Activated CD4-positive, CD25-positive, alpha-beta regulatory T cell treated with anti-CD3 and anti-CD28 coated beads, Interleukin-2, amount 50 U/mL, for 24 hours (primary cell): Measurements from ENCODE around the gene SRPK2.
"Not testable (repeated sequence)": the region's sequence is repeated elsewhere in the genome, so short reads cannot be mapped to it uniquely, and the experiment has no call there.

Experiments
- ATAC-seq, 2 donors: fragments of 150-1000 bp; cut with Tn5 transposase; one replicate each; pipeline ENCODE4 v1.10.0; 2021; ENCODE audit warnings: mild to moderate bottlenecking in 1 of 2, moderate library complexity in 1 of 2

SRPK2 gene

DNA sequence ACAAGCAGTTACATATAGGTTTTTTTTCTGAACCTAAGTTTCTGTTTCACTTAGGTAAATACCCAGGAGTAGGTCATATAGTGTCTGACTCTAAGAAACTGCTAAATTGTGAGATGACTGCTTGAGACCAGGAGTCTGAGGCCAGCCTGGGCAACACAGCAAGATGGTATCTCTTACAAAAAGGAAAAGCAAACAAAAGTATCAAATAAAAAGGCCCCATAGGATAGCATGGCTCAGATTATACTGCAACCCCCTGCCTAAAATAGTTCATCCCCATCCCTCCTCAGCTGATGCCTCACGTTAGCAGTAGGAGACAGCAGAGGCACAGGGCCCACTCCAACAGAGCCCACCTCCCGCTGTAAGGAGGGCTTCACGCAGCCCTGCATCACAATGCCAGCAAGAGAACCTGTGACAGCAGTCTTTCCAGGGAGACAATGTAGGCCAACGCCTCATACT lies 90.3 kb downstream of the SRPK2 start:
- peak; percentile 90 to 95 for ATAC-seq

DNA sequence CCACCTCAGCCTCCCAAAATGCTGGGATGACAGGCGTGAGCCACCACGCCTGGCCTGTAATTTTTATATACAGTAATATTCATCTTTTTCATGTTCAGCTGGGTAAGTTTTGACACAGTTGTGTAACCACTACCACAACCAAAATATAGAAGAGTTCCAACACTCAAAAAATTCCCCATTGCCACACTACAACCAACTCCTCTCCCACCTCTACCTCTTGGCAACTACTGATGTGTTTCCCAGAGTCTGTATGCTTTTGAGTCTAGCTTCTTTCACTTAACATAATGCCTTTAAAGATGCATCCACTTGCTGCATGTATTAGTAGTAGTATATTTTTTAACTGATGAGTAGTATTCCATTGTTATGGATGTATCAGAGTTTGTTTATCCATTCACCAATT lies 90.7 kb downstream of the SRPK2 start:
- peak; percentile 26 to 54 for ATAC-seq

DNA sequence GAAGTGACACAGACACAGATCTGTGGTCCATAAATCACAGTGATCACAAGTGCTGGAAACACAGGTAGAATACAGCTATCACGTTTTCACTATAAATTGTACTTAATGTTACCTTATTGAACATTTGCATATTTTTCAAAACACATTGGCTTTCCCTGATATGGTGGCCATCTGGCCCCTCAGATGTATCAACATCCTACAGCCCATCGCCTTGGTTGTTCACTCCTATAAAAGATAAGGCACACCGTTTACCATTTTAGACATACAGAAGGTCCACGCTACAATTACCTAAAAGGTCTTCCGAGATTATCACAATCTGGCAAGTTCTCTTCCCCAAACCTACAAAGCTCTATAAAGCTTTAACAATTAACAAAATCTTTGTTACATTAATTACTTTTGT lies 91.4 kb downstream of the SRPK2 start:
- ATAC-seq: no peak

DNA sequence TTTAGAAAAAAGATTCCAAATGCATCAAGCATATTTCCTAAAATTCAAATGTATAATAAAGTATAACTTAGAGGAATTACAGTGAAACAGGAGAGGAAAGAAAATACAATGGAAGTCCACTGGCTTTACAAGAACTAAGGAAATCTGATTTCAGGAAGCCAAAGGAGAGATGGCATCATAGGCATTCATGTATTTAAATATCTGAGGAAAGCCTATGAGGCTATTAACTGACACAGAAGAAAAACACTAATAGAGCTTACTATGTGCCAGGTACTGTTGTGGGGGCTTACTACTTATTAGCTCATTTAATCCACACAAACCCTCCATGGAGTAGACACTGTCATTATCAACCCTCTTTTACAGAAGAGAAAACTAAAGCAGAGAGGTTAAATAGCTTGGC lies 92.2 kb downstream of the SRPK2 start:
- no peak for ATAC-seq

DNA sequence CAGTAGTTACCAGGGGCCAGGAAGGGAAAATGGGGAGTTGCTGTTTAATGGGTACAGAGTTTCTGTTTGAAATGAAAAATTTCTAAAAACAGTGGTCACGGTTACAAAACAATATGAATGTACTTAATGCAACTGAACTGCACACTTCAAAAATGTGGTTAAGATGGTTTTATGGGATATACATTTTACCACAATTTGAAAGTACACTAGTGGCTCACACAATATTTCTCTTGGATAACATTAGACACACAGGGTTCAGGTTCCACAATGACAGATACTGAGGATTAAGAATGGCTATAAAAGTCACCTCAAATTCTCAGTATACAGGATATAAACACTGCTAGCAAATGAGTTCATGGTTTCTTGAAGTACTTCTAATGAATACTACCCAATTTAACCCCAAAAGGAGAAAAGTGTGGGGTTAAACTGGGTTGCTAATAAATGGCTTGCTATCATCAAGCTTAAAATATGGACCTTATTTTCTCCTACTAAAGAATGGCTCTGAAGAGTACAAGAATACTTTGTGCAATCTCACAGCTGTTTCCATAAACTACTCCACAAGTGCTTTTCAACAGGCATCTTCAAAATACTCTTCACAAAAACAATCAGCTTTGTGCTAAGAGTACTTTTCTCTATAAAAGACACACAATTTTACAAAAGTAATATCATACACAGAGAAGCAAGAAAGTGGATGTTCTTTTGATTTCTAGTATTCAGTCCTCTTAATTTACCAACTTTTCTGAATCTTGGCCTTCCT lies 92.9 kb downstream of the SRPK2 start:
- ATAC-seq: peak; percentile 18 to 22

DNA sequence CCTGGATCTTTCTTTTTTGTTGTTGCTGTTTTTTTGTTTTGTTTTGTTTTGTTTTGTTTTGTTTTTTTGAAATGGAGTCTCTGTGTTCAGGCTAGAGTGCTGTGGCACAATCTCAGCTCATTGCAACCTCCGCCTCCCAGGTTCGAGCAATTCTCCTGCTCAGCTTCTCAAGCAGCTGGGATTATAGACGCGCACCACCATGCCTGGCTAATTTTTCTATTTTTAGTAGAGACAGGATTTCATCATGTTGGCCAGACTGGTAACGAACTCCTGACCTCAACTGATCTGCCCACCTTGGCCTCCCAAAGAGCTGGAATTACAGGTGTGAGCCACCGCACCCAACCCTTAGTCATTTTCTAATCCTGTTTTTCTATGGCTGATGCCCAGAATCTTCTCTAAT lies 94.2 kb downstream of the SRPK2 start:
- not testable (repeated sequence) for ATAC-seq

DNA sequence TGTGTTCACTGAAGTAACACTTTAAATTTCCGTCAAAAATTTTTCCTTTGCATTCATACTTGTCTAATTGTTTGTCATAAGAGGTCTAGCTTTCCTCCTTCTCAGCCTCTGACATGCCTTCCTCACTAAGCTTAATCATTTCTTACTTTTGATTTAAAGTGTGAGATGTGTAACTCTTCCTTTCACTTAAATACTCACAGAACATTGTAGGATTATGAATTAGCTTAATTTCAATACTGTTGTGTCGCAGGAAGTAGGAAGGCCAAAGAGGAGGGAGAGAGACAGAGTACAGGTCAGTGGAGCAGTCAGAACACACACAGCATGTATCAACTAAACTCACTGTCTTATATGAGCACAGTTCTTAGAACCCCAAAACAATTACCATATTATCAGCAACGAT lies 99.0 kb downstream of the SRPK2 start:
- peak; percentile 89 to 92 for ATAC-seq

DNA sequence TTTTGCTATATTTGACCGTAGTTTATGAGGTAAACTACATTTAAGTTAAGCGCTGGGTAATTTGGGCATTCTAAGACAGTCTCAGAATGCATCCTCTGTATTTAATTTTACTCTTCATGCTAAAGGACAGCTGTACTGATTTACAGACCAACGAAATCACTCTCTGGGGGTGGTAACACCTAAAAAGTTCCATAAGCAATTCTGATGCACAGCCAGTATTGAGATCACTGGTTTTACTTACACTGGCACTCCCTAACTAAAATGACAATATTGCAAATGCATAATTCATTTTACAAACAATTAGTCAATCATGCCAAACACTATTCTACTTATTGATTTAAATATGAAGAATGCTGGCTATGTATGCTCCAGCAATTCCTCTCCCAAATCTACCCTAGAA lies 102.3 kb downstream of the SRPK2 start:
- no peak for ATAC-seq

DNA sequence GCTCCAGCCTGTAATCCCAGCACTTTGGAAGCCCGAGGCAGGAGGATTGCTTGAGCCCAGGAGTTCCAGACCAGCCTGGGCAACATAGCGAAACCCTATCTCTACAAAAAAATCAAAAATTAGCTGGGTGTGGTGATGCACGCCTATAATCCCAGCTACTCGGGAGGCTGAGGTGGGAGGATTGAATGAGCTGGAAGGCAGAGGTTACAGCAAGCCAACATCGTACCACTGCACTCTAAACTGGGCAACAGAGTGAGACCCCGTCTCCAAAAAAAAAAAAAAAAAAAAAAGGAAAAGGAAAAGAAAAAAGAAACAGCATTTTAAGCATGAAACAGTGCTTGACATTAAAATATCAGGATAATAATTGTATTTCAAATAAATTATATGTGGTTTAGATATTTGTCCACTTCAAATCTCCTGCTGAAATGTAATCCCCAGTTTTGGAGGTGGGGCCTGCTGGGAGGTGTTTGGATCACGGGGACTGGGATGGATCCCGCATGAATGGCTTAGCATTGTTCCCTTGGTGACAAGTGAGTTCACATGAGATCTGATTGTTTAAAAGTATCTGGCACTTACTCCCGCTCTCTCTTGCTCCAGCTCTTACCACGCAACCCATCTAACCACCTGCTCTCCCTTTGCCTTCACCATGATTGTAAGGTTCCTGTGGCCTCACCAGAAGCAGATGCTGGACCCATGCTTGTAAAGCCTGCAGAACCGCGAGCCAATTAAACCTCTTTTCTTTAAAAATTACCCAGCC lies 103.4 kb downstream of the SRPK2 start:
- ATAC-seq: no peak

DNA sequence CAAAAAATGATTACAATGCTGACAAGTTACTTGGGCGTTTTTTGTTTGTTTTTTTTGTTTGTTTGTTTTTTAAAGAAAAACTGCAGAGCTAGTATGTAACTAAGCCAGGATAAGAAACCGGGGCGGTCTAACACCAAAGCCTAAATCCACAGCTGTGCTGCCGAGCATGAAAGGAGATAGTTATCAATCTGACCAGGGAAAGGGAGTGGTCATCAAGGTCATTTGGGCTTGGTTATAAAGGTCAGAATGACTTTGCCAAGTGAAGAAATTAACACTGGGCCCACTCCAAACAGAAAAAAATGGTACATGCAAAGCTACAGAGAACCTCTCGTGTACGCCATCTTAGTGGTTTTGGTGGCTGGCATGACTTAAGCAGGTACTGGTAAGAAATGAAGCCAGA lies 104.7 kb downstream of the SRPK2 start:
- ATAC-seq: no peak

DNA sequence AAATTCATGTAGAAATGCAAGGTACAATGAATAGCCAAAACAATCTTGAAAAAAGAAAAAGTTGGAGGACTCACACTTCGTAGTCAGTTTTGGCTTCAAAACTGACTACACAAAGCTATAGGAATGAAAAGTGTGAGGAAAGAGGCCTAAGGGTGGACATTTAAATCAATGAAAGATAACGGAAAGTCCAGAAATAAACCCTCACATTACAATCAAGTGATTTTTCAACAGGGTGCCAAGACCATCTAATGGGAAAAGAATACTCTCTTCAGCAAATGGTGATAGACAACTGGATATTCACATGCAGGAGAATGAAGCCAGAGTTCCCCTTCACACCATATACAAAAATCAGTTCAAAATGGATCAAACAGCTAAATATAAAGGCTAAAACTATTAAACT lies 106.8 kb downstream of the SRPK2 start:
- ATAC-seq: no peak

DNA sequence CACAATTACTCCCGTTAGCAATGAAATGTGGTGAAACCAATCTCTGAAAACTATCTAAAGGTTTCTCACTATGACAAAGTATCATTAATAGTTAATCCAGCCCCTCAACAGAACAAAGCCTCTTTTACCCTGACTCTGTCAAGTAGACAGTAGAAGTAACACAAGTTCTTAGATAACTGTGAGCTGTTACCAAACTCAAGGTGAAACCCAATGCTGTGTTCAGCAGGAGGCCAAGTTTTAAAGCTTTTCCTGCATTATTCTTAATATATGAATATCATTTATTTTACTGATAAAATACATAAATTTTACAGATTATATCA lies 109.1 kb downstream of the SRPK2 start:
- no peak for ATAC-seq

DNA sequence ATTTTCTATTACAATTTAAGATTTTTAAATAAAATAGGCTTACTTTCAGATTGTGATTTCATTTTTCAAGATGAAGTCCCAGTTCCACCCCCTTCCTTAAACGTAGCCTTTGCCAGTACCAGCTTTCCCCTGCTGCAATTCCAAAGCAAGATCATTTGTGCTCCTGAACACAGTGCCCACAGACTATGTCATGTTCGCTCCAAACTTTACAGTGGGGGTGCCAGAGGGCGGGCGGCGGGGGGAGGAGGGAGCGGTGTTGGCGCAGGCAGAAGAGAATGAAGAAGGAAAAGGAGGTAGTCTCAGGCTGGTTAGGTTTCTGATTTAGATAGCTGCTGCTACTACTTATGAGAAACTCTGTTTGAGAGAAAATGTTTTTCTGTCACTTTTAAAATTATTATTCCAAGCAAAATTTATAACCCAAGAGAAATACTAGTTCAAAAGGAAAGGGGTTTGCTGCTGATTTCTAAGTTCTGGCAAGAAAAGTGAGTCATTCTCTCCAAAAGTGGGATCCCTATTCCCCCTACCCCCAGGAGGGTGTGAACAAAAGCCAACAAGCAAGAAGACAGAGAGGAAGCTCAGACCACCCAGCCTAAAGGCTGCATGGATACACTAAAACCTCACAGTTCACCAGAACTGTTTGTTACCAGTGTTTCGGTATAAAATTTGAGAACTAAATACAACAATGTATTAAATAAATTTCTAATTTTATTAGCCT lies 109.6 kb downstream of the SRPK2 start:
- no peak for ATAC-seq

DNA sequence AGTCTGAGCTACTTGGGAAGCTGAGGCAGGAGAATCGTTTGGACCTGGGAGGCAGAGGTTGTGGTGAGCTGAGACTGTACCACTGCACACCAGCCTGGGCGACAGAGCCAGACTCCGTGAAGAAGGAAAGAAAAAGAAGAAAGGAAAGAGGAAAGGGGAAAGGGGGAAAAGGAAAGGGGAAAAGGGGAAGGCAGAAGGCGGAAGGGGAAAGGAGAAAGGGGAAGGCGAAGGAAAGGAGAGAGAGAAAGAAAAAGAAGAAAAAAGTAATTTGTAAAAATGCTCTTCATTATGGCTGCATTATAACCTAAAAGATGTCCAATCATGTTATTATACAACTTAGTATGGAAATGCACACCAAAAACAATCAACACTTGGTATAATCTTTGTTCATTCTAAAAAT lies 110.2 kb downstream of the SRPK2 start:
- no peak for ATAC-seq

DNA sequence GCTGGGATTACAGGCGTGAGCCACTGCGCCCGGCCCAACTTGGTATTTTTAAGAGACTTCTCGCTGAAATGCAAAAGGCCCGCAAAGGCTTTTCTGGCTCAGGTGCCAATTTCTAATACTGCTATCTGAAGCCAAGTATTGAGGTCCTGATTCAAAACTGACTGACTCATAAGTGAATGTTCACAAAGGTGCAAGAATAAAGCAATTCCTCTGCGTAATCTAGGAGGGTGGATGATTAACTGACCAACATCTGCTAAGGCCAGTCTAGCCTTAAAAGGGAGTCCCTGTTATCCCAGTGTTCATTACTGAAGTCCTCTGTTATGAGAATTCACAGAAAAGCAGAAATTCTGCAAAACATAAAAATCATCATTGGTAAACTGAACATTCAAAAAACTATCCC lies 111.4 kb downstream of the SRPK2 start:
- no peak for ATAC-seq

DNA sequence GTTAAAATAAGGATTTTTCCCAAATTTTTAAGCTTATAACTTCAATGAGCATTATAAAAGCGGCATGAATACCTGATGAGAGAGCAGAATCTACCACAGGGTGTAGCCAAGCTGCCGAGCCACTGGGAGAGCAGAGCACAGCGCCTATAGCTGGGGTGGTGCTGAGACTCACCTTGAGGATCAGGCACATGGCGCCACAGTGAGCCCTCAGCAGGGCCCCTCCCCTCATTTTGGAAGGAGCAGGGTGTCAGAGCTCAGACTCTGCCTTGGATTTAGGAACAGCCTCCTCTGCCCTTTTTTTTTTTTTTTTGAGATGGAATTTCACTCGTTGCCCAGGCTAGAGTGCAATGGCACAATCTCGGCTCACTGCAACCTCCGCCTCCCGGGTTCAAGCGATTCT lies 118.6 kb downstream of the SRPK2 start:
- no peak for ATAC-seq

DNA sequence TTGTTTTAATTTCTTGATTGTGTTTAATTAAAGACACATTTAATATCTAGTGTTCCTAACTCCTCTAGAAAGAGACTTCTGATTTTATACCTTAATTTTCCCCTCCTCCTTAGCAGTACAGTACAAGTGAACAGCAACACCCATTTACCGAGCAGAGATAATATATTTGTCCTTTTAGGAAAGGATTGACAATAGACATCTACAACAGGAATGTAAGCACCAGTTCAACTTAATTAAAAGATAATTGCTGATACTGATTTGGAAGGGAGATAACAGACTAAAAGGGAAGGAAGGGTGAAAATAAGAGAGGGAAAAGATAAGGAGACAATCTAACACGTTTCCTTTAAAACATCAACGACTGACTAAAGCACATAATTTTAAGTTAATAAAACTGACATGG lies 119.3 kb downstream of the SRPK2 start:
- no peak for ATAC-seq

DNA sequence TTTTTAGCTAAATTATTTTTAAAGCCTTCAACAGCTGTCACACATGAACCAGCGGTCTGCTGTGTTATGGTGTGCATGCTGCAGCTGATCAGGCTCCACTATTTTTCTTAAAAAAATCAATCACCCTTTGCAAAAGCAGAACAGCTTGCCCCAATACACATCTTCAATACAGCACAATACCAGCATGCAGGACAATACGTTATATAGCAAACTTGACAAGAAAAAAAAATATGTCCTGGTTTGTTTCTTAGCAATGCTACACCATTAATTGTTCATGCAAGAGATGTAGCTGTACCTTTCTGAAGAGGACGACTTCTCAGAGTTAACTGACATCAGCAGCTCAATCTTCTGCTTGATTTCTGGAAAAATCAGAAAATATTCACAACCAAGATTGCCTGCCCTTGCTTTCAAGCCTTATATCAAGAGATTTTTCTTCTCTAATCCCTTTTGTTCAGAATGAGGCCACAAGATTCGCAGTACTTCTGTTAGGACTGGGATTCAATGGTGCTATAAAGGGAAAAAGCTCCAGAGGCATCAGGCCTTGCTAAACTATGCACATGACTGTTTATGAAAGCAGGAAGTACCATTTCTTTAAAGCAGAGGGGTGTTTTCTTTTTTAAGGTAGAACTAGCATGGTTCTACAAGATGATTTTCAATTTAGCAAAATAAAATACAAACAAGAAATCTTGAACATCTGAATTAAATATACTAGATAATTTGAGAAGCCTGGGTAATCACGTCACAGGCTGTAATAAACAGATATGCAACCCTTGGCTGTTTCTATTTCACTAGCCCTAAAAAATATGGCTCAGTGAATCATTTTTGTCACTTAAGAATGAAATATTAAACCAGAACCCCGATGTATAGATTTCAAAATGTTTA lies 120.0 kb downstream of the SRPK2 start:
- peak; percentile 54 to 62 for ATAC-seq

DNA sequence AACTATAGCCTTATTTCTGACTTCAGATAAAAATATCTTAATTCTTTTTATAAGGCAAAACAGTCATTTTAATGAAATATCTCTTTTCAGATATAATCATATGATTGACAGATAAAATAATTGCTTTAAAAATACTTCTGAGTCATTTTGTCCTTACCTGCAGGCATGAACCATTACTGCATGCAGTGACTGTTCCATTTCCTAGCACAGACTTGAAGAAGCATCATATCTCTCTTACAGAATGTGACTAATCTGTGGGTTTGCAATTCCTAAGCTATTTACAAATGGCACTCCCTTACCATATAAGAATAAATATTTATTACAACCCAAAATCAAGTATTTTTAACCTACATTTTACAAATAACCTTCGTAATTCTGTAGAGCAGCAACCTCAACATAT lies 120.7 kb downstream of the SRPK2 start:
- peak; percentile 89 to 93 for ATAC-seq

DNA sequence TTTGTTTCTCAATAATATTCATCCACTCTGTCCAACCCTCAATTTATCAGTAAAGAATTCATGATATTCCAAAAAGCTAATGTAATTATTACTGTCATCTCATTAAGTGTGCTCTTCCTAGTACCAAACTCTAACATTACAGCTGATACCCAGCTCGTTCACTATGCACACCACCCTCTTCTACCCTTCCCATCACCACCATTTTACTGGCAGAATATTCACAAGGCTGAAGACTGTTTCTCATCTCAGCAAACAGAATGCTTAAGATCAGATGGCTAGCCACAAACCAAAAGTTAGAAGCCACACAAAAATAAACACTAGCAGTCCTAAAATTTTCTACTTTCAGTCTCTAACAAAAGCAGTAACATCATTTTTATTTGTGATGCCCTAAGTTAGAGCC lies 121.5 kb downstream of the SRPK2 start:
- ATAC-seq: no peak

DNA sequence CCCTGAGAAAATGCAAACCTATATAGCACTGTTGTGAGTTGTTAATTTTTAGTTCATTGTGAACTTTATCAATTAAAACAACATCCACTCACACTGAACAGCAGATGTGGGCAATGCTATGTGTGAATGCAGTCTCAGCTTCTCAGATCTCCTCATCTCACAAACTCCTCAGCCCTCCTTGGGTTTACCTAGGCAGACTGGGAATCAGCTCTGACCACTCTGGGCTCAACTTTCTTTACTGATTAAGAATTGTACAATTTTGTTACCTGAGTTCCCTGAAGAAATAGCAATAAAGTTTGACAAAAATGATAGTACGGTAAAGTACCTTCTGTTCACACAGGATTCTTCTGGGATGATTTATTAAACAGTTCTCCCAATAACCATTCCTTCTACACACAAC lies 124.0 kb downstream of the SRPK2 start:
- no peak for ATAC-seq

DNA sequence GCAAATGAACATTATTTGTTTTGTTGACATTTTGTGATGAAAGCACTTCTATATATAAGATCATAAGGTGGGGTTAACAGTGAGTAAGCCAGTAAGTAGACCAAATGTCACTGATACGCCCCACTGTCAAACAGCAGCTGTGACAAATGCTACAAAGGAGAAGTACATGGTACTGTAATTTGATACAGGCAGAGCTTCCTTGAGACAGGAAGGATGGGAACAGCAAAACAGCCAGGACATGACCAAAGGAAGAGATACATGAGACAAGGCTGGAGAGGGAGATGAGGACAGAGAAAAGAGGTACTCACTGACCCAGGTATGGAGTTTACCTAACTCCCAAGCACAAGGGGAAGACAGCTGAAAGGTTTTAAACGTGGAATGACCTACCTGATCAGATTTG lies 127.0 kb downstream of the SRPK2 start:
- no peak for ATAC-seq
